K562 (cell line): ENCODE results near the gene CCNYL1.

Experiments
- E4F1 ChIP-seq: fragments of 250-450 bp; sonication (Bioruptor Pico); IDR thresholded peaks from 2 replicates; pipeline ENCODE4 v1.5.0; 2021; ENCODE audit warnings: mild to moderate bottlenecking, borderline replicate concordance
- GATAD2B ChIP-seq: fragments of 450-650 bp; IDR thresholded peaks from 2 replicates; pipeline ENCODE4 v1.6.1; 2017; ENCODE audit warnings: mild to moderate bottlenecking, borderline replicate concordance
- TF ChIP-seq, protein P1 (sequence below): sonication (generic); formaldehyde crosslinking; IDR thresholded peaks from 2 replicates; pipeline ENCODE4 v1.9.0; 2022; ENCODE audit warnings: mild to moderate bottlenecking, missing genetic modification reagents
- TF ChIP-seq, protein P2 (sequence below), 3 experiments: IDR thresholded peaks in 2 of 3; conservative IDR thresholded peaks in 1 of 3; 2 replicates each; pipeline ENCODE4 v1.5.1; 2011 to 2012; ENCODE audit warnings: low read length in 3 of 3, mild to moderate bottlenecking in 3 of 3, control low read depth in 2 of 3, improper control_type of control experiment in 1 of 3, inconsistent platforms in 1 of 3, low read depth in 1 of 3, mixed read lengths in 1 of 3, moderate library complexity in 1 of 3; ENCODE audit not compliant: insufficient read depth in 2 of 3

DNA sequence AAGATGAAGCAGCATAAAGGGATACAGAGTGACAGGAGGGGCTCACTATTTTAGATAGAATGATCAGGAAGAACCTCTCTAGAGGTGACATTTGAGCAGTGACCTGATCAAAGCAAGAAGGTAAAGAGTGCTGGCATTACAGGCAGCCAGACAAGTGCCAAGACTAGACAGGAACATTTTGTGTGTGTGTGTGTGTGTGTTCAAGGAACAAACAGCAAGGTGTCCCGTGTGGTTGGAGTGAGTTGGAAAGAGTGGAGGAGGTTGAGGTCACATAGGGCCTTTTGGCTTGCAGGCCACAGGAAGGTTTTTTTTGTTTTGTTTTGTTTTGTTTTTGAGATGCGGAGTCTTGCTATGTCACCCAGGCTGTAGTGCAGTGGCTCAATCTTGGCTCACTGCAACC lies 32.6 kb downstream of the CCNYL1 start:
- TF ChIP-seq GATAD2B (no peak), E4F1 (CRISPR knock-in tag) (no peak)
- TF ChIP-seq, protein P1, sequence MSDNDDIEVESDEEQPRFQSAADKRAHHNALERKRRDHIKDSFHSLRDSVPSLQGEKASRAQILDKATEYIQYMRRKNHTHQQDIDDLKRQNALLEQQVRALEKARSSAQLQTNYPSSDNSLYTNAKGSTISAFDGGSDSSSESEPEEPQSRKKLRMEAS (CRISPR knock-in tag) = no peak
- TF ChIP-seq, protein P2, sequence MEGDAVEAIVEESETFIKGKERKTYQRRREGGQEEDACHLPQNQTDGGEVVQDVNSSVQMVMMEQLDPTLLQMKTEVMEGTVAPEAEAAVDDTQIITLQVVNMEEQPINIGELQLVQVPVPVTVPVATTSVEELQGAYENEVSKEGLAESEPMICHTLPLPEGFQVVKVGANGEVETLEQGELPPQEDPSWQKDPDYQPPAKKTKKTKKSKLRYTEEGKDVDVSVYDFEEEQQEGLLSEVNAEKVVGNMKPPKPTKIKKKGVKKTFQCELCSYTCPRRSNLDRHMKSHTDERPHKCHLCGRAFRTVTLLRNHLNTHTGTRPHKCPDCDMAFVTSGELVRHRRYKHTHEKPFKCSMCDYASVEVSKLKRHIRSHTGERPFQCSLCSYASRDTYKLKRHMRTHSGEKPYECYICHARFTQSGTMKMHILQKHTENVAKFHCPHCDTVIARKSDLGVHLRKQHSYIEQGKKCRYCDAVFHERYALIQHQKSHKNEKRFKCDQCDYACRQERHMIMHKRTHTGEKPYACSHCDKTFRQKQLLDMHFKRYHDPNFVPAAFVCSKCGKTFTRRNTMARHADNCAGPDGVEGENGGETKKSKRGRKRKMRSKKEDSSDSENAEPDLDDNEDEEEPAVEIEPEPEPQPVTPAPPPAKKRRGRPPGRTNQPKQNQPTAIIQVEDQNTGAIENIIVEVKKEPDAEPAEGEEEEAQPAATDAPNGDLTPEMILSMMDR (IDR thresholded peaks at IDR 0.05 in 2 of 3, conservative IDR thresholded peaks at IDR 0.05 in 1 of 3; ENCODE audit: insufficient read depth in 2 of 3, low read depth in 1 of 3, low read length in 3 of 3) = no peak
